Endodermal cell (in vitro differentiated cells): ENCODE results near the gene PIP5K1B. TPM values are rescaled to one million over a fixed set of nuclear protein-coding genes. Genes with fewer than 3 reads are reported as not detected.

Experiments used
- DNase-seq: peaks from one replicate; pipeline ENCODE4 v3.0.0-alpha.2; 2017
- H3K27ac ChIP-seq: 2 replicates; pipeline ENCODE4 v1.5.1; 2013; ENCODE audit warnings: mild to moderate bottlenecking, low read depth, low read length, moderate library complexity
- H3K27me3 ChIP-seq: 2 replicates; pipeline ENCODE4 v1.6.1; 2013; ENCODE audit warnings: mild to moderate bottlenecking, low read length, moderate library complexity; ENCODE audit not compliant: insufficient read depth, control insufficient read depth, poor library complexity, severe bottlenecking
- H3K36me3 ChIP-seq: 2 replicates; pipeline ENCODE4 v1.7.0; 2013; ENCODE audit warnings: mild to moderate bottlenecking, low read length, moderate library complexity; ENCODE audit not compliant: control insufficient read depth, insufficient read depth
- H3K4me1 ChIP-seq: one replicate; pipeline ENCODE4 v1.7.0; 2013; ENCODE audit warnings: low read length; ENCODE audit not compliant: control insufficient read depth, insufficient read depth
- H3K4me3 ChIP-seq: 2 replicates; pipeline ENCODE4 v1.5.1; 2013; ENCODE audit warnings: mild to moderate bottlenecking, low read length, moderate library complexity
- H3K9ac ChIP-seq: 2 replicates; pipeline ENCODE4 v1.6.1; 2013; ENCODE audit warnings: mild to moderate bottlenecking, low read length, moderate library complexity; ENCODE audit not compliant: poor library complexity, severe bottlenecking; ENCODE audit errors: extremely low read depth
- H3K9me3 ChIP-seq: 2 replicates; pipeline ENCODE4 v1.6.1; 2013; ENCODE audit warnings: mild to moderate bottlenecking, low read length, moderate library complexity; ENCODE audit not compliant: control insufficient read depth
- H3K27ac Mint-ChIP-seq: 2 replicates; pipeline ENCODE4 v1.8.0; 2020; ENCODE audit warnings: mixed read lengths
- H3K27me3 Mint-ChIP-seq: 2 replicates; pipeline ENCODE4 v1.8.0; 2021; ENCODE audit warnings: mild to moderate bottlenecking, mixed read lengths; ENCODE audit not compliant: insufficient read depth
- H3K36me3 Mint-ChIP-seq: 2 replicates; pipeline ENCODE4 v1.8.0; 2020; ENCODE audit warnings: low read depth, mixed read lengths
- H3K4me1 Mint-ChIP-seq: 2 replicates; pipeline ENCODE4 v1.8.0; 2020; ENCODE audit warnings: mixed read lengths
- H3K4me3 Mint-ChIP-seq: 2 replicates; pipeline ENCODE4 v1.8.0; 2020; ENCODE audit warnings: mild to moderate bottlenecking, moderate library complexity, mixed read lengths
- H3K9me3 Mint-ChIP-seq: 2 replicates; pipeline ENCODE4 v1.8.0; 2020; ENCODE audit warnings: mild to moderate bottlenecking, mixed read lengths
- WGBS, 2 experiments: methylation state at CpG; one replicate each; pipeline versions ENCODE4 v1.1.5 to v1.1.7; 2013; ENCODE audit warnings: missing lambda C conversion rate in 2 of 2, mixed read lengths in 1 of 2; ENCODE audit not compliant: insufficient coverage in 1 of 2, insufficient read length in 1 of 2; 5-methylcytosine and 5-hydroxymethylcytosine counted together
- total RNA-seq, 2 donors: library from RNA; stranded (reverse); fragmentation: NEBNext Ultra II Directional in 1 of 2; extraction: Animal tissue kit (Norgen Biotek cat#: 25700) in 1 of 2; gene quantifications; 2 replicates in 1 of 2; 3 replicates in 1 of 2; pipeline ENCODE4 v1.2.1, GENCODE V29; 2021
- TF ChIP-seq, protein P1 (sequence below): fragments of 200-600 bp; sonication (generic); conservative IDR thresholded peaks from 2 replicates; pipeline ENCODE4 v1.5.0; 2021; ENCODE audit warnings: antibody characterized with exemption, mild to moderate bottlenecking

PIP5K1B gene
- total RNA-seq, 2 donors from 2014 or later: 8.5 to 10.2 TPM

DNA sequence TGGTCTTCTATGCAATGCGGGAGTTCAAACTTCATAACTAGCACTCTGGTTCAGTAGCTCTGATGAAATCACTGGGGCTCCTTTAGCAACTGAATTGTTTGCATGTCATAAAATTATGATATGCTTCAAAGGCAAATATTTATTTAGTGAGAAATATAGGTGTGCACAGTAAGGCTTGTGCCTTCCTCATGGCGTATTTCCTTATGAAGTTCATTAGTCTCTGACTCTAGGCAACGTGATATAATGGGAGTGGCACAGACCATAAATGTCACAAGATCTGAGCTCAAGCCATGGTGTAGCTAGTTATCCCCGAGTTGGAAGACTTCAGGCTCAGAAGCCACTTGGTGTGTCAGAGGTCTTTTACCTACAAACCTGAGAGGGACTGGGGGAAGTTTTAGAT, 35.5 kb downstream of the PIP5K1B start:
- no peak for DNase-seq
- Mint-ChIP-seq H3K36me3 (no peaks in the 10 kb centered on the region), H3K9me3 (no peaks in the 10 kb centered on the region), H3K4me3 (no peak overlapping the region), H3K27ac (no peak overlapping the region), H3K4me1 (peaks cover 32% of the 10 kb centered on the region), H3K27me3 (no peaks in the 10 kb centered on the region)
- TF ChIP-seq, protein P1, sequence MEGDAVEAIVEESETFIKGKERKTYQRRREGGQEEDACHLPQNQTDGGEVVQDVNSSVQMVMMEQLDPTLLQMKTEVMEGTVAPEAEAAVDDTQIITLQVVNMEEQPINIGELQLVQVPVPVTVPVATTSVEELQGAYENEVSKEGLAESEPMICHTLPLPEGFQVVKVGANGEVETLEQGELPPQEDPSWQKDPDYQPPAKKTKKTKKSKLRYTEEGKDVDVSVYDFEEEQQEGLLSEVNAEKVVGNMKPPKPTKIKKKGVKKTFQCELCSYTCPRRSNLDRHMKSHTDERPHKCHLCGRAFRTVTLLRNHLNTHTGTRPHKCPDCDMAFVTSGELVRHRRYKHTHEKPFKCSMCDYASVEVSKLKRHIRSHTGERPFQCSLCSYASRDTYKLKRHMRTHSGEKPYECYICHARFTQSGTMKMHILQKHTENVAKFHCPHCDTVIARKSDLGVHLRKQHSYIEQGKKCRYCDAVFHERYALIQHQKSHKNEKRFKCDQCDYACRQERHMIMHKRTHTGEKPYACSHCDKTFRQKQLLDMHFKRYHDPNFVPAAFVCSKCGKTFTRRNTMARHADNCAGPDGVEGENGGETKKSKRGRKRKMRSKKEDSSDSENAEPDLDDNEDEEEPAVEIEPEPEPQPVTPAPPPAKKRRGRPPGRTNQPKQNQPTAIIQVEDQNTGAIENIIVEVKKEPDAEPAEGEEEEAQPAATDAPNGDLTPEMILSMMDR: no peak
- no peaks in the 10 kb centered on the region for H3K27me3 ChIP-seq
- peaks cover 11% of the 10 kb centered on the region for H3K4me1 ChIP-seq
- WGBS, 2 experiments: 89 to 96% methylated on average over 3 to 4 of the region's 4 CpGs
- peaks cover 15% of the 10 kb centered on the region for H3K36me3 ChIP-seq
- H3K27ac ChIP-seq: no peak overlapping the region
- H3K9ac ChIP-seq: no peak overlapping the region
- no peak overlapping the region for H3K4me3 ChIP-seq
- no peaks in the 10 kb centered on the region for H3K9me3 ChIP-seq

DNA sequence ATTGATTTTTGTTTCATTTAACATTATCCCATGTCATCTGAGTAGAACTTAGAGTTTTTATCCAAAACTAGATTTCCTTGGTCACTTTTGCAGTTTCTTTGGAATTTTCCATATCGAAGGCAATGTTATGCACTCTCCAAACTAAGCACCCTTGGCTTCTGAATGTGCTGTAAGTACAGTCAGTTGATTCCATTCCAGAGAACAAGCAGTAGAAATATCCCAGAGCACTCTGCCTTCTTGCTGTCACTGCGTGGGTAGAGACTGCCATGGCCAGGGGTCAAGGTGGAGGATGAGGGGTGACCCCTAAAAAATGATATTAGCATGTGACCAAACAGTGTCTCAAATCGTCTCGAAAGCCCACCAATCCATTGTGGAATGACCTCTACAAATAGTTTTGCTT, 36.2 kb downstream of the PIP5K1B start:
- Histone ChIP-seq H3K27me3 (no peaks in the 10 kb centered on the region), H3K27ac (no peak overlapping the region), H3K4me1 (peaks cover 11% of the 10 kb centered on the region), H3K4me3 (no peak overlapping the region), H3K36me3 (peaks cover 15% of the 10 kb centered on the region), H3K9ac (no peak overlapping the region), H3K9me3 (no peaks in the 10 kb centered on the region)
- DNase-seq: no peak
- TF ChIP-seq, protein P1: no peak
- 84 to 100% methylated on average over 3 to 4 of the region's 4 CpGs for WGBS, 2 experiments
- Mint-ChIP-seq H3K4me1 (peaks cover 28% of the 10 kb centered on the region), H3K9me3 (no peaks in the 10 kb centered on the region), H3K27ac (no peak overlapping the region), H3K27me3 (no peaks in the 10 kb centered on the region), H3K4me3 (no peak overlapping the region), H3K36me3 (no peaks in the 10 kb centered on the region)

DNA sequence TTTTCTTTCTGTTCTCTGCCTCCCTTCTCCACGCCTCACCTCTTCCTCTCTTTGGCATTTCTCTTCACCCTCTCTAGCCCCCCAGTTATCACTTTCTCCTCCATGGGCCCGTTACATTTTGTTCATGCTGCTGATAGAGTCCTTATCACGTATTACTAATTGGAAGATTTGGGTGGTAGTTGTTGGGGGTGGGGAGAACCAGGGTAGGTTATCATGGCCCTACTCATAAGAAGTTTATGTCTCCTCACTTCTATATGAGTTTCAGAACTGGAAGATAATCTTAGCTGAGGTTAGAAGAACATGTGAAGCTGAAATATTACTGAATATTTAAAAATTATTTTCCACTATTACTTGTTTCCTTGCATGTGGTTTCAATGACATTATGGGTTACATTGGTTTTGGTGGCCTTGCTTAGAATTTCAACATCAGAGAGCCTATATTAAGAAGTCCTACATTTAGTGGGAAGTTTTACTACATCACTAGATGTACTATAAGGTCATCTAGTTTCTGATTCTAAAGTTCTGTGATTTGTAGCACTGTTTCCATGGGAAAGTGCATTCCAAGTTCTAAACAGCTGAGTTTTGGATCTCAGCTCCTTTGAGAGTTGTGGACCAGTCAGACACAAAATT, 36.8 kb downstream of the PIP5K1B start:
- H3K4me3 ChIP-seq: no peak overlapping the region
- H3K4me1 Mint-ChIP-seq: peaks cover 28% of the 10 kb centered on the region
- no peak overlapping the region for H3K27ac Mint-ChIP-seq
- H3K27me3 ChIP-seq: no peaks in the 10 kb centered on the region
- no peaks in the 10 kb centered on the region for H3K9me3 ChIP-seq
- H3K4me1 ChIP-seq: peaks cover 11% of the 10 kb centered on the region
- H3K27me3 Mint-ChIP-seq: no peaks in the 10 kb centered on the region
- TF ChIP-seq, protein P1: no peak
- no peak overlapping the region for H3K4me3 Mint-ChIP-seq
- H3K36me3 Mint-ChIP-seq: no peaks in the 10 kb centered on the region
- no peak for DNase-seq
- no peak overlapping the region for H3K9ac ChIP-seq
- no peaks in the 10 kb centered on the region for H3K9me3 Mint-ChIP-seq
- H3K27ac ChIP-seq: no peak overlapping the region
- H3K36me3 ChIP-seq: peaks cover 15% of the 10 kb centered on the region
- WGBS, 2 experiments: 95% methylated on average over 3 of the region's 3 CpGs; no CpG with 5 or more reads in 1 of the 2 experiments
